ENCODE data around the gene UNC80.
A peak's percentile ranks its signal among the peaks of the same experiment; 100 is the strongest.

UNC80 gene

GRCh38 chr2:209973328-209973727 lies 201.7 kb downstream of the UNC80 start:
- no peak for DNase-seq

- DNase-seq = no peak
These were observed 202.9 kb downstream of the UNC80 start for GRCh38 chr2:209974576-209974975.

DNA sequence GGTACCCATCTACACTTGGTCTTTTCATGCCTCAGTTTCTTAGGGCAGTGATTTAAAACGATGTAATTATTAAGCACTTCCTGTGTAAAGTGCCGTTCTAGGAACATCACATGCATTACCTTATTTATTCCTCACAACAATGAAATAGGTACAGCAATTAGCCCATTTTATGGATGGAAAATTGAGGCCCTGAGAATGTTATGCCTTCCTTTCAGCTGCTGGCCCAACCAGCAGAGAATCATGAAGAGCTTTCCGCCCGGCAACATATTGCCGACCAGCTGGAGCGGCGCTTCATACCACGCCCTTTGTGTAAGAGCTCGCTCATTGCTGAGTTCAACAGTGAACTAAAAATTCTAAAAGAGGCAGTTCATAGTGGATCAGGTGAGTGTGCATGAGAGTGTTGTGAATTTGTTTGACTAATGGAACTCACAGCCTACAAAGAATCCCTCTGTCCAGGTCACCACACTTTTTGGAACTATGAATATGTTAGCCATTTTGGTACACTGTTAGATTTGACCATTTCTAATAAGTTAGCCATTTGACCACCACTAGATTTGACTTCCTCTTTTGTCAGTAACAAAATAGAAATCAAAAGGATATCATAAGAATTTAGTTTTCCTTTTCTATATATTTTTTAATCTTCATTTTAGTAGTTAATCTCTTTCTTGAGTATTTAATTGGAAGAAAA lies 205.2 kb downstream of the UNC80 start:
- no peak for DNase-seq

DNA sequence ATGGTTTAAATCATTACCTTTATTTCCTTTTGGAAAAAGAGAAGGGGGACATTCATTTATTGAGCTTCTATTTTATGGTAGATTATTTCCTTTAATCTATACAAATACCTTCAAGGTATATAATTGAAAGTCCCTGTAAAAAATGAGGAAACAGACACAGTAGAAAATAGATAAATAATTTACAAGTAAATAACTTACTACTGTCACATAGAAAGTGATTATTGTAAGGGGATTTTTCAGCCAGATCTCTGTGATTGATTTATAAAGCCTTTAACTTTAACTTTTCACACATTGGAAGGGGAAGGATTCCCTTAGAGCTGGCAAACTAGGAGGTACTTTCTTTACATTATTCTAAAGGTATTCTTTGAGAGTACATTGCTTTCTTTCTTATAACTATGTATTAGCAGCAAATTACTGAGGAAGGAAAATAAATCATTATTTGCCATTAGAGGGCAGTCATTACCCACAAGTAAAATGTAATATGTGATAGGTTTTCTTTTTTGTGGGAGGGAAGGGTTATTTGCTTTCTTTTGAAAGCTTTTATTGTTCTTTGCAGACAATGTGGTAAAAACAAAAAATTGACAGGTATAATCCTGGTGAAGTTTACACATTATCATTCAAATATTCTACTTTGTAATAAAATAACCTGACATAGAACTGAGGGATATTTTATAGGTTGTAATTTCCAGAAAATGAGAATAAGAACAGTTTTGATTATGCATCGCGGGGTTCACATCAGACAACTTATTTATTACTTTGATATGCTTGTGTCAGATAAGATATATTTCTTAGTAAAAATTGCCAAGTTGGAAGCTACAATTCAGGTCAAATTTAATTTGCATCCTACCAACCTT lies 206.0 kb downstream of the UNC80 start:
- peak in 2 of 5 experiments; percentile 17 to 29 for DNase-seq

DNA sequence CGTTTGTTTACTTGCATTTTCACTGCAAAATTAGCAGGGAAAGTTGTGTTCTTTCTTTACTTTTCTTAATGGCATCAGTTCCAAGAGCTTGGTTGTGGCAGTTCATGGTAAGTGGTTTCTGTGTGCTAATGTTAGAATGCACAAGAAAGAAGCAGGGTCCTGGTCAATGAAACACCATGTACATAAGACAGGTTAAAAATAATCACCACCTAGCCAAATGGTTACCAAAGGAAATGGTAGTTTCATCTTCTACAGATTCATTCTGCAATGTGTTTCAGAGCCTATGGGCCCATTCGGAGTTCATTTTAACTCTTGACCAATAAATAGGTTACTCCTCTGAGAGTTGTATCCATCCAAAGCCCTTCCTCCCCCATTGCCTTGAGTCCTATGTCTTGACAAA lies 212.7 kb downstream of the UNC80 start:
- no peak for DNase-seq

DNA sequence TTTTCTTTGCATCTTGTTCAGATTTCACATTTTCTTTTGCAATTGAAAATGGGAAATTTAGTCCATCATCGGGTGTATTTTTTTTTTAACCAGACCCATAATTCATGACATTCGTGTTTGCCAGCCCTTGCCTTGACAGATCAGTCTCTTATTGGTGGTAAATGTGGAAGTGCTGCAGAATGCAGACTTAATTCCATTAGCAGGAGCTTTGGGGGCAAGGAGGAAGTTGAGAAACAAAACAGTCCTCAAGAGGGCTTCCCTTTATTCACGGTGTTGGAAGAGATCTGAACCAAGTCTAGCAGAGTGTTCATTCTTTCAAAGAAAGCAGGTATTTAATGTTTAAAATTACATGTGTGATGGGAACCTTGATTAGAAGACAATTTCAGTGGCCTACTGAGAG lies 214.2 kb downstream of the UNC80 start:
- no peak for DNase-seq

- no peak for DNase-seq
These were observed 214.8 kb downstream of the UNC80 start for GRCh38 chr2:209986415-209986814.

GRCh38 chr2:209988010-209988409 lies 216.4 kb downstream of the UNC80 start:
- no peak for DNase-seq

GRCh38 chr2:209990838-209991237 lies 219.2 kb downstream of the UNC80 start:
- no peak for DNase-seq

DNA sequence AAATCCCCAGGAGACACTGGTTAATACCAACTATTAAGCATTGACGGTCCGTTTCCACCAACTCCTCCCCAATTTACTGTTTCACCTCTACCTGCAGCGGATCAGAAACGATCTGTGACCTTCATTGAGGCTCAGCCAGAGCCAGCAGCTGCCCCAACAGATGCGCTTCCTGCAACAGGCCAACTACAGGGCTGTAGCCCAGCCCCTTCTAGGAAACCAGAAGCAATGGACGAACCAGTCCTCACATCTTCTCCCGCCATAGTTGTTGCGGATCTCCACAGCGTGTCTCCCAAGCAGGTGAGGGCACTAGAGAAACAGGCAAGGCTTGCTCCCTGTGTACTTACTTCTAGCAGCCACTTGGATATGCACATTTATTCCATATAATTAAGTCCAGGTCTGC lies 222.3 kb downstream of the UNC80 start:
- no peak for DNase-seq

DNA sequence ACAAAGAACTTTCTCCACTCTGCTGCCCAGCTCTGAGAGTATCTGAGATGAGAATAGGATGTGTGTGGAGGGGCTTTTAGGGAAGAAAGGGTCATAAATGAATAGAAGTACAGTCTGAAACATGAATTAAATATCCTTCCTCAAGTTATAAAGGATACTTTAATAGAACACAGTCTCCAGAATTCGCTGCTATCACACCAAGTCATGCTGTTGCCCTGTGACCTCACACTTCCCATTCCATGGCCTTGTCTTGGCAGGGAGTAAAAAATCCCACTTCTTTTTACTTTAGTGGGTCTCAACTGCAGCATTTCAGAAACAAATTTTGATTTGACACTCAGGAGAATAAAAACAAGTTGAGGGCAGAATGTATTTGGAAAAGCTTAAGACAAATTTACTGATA lies 227.0 kb downstream of the UNC80 start:
- no peak for DNase-seq

- DNase-seq = no peak
These were observed 229.1 kb downstream of the UNC80 start for GRCh38 chr2:210000464-210001324.

DNA sequence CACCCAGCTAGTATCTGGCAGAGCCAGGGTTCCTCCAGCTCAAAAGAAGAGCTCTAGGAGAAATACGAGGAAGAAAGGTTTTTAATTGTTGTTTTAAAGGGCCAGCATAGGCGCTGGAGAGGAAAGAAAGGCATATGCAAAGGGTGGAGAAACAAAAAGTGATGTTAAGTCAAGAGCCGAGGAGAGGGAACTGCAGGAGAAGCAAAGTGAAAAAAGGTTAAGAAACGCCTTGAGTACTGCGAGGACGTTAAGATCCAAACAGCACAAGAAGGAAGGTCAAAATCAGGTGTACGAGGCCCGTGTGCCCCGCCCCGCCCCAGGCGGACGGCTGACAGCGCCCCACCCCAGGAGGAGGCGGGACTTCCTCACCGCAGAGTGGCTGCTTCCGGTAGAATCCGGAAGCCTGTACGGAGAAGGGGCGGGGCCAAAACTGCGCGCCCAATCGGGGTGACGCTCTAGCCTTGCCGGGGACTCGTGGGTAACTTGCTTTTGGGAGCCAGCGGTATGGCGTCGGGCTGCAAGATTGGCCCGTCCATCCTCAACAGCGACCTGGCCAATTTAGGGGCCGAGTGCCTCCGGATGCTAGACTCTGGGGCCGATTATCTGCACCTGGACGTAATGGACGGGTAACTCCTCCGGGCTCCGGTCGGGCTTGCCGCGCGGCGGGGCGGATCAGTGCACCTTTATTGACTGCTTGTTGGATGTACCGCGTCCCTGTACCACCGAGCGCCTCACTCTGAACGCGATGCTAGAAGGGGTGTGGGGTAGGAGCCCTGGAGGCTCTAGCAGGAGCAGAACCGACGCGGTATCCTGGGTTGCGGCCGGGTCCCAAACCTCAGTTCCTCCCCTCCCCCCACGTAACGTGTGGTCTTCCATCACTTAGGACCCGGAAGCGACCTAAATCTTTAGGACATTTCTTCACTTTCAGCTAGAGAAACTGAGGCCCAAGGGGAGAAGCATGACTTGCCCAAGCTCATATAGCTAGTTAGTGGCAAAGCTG lies 230.8 kb downstream of the UNC80 start, which contains the start of gene RPE:
Gene RPE, plus strand, starts transcription at position 481 of the 1,000 bp plus-strand sequence. Its CDS starts 24 bp downstream, at position 505.
- peak; percentile 93 to 97 (median 96) for DNase-seq

- DNase-seq = no peak
These were observed 231.7 kb downstream of the UNC80 start for GRCh38 chr2:210003359-210003758.

DNA sequence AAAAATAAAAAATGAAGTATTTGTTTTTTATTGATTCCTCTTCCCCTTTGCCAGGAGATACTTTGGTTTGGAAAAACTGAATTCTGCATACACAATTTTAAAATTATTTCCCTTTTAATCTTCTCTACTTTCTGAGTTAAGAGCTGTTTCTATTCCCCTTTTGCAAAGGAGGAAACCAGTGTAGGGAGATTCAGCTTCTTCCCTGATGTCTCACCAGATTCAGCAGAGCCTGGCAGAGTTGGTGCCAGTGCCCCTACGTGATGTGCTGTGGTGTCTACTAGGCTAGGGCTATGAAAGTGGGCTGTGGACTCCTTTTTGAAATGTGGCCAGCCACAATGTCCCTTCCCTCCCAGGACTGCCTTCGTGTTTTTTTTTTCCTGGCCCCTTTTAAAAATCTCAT lies 233.2 kb downstream of the UNC80 start:
- no peak for DNase-seq

DNA sequence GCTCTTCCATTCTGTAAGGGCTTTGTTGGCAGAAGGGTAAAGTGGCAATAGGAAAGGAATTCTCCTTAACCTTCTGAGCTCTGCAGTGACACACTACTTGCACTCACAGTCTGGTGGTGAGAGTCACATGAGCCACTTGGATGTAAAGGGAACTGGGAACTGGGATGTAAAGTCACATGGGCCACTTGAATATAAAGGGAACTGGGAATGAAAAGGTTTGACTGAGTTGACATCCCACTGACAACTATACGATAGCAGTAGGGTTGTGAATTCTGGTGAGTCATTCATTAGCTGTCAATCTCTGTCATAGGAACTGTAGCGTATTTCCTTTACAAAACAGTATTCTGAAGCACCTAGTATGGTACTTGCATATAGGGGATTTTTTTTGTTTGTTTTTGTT lies 236.3 kb downstream of the UNC80 start:
- DNase-seq = no peak

DNA sequence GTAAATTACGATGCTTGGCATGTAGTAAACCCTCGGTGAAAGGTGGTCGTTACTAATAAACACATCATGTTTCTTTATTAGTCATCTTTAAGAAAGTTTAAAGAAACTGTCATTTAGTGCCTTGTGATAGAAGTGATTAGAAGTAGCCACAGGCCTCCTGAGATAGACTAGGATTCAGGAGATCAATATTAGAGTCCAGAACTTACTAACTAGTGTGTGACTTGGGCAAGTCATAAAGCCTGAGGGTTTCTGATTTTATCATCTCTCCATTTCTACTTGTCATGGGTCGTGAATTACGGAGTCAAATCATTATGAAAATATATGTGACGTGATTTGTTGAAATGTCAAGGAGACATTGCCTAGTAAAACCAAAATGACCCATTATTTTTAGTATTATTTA lies 237.5 kb downstream of the UNC80 start:
- peak in 1 of 5 experiments; percentile 55 for DNase-seq

GRCh38 chr2:210009896-210010295 lies 238.3 kb downstream of the UNC80 start:
- DNase-seq = no peak

- DNase-seq = peak in 1 of 5 experiments; percentile 4
These were observed 248.5 kb downstream of the UNC80 start for GRCh38 chr2:210020138-210020537.

DNA sequence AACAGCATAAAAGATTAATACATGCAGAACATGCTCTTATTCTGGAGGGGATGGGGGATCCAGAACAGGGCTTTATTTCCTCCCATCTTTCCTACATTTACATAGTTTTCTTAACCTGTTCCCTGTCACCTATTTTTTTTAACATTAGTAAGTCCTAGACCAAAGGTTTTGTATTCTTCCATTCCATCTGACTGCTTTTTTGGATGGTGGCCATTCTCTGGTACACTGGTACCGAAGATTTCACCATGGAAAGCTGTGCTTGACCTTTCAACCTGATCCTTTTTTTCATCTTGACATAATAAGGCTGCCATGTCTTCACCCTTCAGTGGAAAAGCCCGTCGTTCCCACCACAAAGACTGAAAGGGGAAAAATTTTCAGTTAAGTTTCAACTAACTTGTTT lies 251.2 kb downstream of the UNC80 start:
- DNase-seq = no peak

DNA sequence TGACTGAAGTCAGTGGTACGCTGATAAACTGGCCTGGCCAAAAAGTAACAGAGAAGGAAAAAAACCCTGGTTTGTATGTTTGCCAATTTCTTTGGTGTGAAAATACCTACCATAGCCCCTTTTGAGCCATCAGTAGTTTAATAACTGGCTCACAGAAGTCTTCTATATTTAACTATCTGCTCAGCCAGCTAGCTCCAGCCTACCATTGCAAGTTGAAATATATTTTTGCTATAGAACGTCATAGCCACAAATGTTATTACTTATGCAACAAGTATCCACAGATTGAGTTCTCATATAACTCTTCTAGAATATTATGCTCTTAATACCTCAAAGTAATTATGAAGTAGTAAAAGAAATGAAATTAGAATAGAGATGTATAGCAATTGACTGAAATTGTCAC lies 256.0 kb downstream of the UNC80 start:
- no peak for DNase-seq

GRCh38 chr2:210028178-210028577 lies 256.5 kb downstream of the UNC80 start:
- DNase-seq = no peak
